Activated T-cell treated with anti-CD3 and anti-CD28 coated beads, Interleukin-2, amount 50 U/mL, for 72 hours (primary cell): Measurements from ENCODE around the gene TCP11L1. TPM values are rescaled to one million over a fixed set of nuclear protein-coding genes. Genes with fewer than 3 reads are reported as not detected.
A peak's percentile ranks its signal among the peaks of the same experiment; 100 is the strongest.

Experiments used
- ATAC-seq, 2 donors: fragments of 150-1000 bp; cut with Tn5 transposase; replicated peaks in 1 of 2; 2 replicates each; pipeline ENCODE4 v1.10.0; 2021; ENCODE audit warnings: moderate library complexity in 2 of 2, mild to moderate bottlenecking in 1 of 2
- DNase-seq, 2 donors: peaks; one replicate each; pipeline ENCODE4 v3.0.0; 2021 to 2022; ENCODE audit warnings: mixed read lengths in 1 of 2
- H3K27ac Mint-ChIP-seq: one replicate; pipeline ENCODE4 v1.8.0; 2022; ENCODE audit warnings: mild to moderate bottlenecking, moderate library complexity, mixed read lengths
- H3K27me3 Mint-ChIP-seq: one replicate; pipeline ENCODE4 v1.8.0; 2022; ENCODE audit warnings: low read depth, mixed read lengths
- H3K36me3 Mint-ChIP-seq, 2 donors: one replicate each; pipeline ENCODE4 v1.8.0; 2022; ENCODE audit warnings: mixed read lengths in 2 of 2, mild to moderate bottlenecking in 1 of 2; ENCODE audit not compliant: insufficient read depth in 2 of 2
- H3K4me1 Mint-ChIP-seq: one replicate; pipeline ENCODE4 v1.8.0; 2022; ENCODE audit warnings: low read depth, mixed read lengths
- H3K4me3 Mint-ChIP-seq, 2 donors: one replicate each; pipeline ENCODE4 v1.8.0; 2022; ENCODE audit warnings: mild to moderate bottlenecking in 2 of 2, mixed read lengths in 2 of 2, moderate library complexity in 2 of 2
- H3K9me3 Mint-ChIP-seq, 2 donors: one replicate each; pipeline ENCODE4 v1.8.0; 2022; ENCODE audit warnings: mixed read lengths in 2 of 2
- total RNA-seq, 2 donors: library from RNA; stranded (reverse); gene quantifications; one replicate each; pipeline ENCODE4 v1.2.3, GENCODE V29; 2022

TCP11L1 gene, protein sequence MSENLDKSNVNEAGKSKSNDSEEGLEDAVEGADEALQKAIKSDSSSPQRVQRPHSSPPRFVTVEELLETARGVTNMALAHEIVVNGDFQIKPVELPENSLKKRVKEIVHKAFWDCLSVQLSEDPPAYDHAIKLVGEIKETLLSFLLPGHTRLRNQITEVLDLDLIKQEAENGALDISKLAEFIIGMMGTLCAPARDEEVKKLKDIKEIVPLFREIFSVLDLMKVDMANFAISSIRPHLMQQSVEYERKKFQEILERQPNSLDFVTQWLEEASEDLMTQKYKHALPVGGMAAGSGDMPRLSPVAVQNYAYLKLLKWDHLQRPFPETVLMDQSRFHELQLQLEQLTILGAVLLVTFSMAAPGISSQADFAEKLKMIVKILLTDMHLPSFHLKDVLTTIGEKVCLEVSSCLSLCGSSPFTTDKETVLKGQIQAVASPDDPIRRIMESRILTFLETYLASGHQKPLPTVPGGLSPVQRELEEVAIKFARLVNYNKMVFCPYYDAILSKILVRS
- 10 to 100 TPM; 12.0 to 15.7 TPM for total RNA-seq

DNA sequence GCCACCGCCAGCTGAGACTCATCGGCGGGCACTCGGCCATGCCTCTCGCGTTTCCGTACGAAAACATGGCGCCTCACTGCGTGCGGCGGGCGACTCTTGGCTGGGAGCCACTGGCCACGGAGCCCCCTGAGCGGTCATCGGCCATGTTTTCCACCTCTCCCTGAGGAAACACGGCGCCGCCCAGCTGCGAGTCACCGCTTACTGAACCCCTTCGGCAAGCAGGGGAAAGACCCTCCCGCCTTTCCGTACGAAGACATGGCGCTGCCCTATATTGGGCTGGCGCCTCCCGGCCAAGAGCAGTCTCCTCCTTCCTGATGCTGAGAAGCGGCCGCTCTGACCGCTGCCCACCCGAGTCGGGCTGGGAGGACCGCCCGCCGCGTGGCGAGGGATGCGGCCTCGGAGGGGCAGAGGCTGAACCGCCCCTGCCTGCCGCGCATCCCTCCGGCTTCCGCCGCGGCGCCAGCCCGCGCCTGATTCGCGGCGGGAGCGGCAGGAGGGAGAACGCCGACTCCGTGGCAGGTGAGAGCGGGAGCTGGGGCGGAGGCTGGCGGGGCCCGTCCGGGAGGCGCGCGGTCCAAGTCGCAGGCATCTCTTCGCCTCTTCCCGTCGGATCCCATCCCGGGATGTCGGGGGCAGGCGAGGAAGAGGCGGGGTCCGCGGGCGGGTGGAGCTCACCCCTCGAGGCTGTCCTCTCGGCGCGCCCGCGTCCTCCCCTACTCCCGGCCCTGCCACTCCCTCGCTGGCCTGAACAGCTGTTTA lies at the start of gene TCP11L1:
Gene TCP11L1 (plus strand): TSS at position 299 of the 759 bp plus-strand sequence. CDS start 4,202 bp downstream, outside the sequence.
- Mint-ChIP-seq H3K9me3 (no peaks in the 10 kb centered on the region), H3K36me3 (peaks cover 0 to 2% of the 10 kb centered on the region in 2 donors), H3K4me3 (peak within 1 kb of the TSS; percentile 86 to 91), H3K4me1 (peaks cover 29% of the 10 kb centered on the region), H3K27me3 (peaks cover 17% of the 10 kb centered on the region), H3K27ac (peak within 1 kb of the TSS; percentile 94)
- DNase-seq = peak; percentile 84 to 86
- ATAC-seq = peak; percentile 80 to 81

DNA sequence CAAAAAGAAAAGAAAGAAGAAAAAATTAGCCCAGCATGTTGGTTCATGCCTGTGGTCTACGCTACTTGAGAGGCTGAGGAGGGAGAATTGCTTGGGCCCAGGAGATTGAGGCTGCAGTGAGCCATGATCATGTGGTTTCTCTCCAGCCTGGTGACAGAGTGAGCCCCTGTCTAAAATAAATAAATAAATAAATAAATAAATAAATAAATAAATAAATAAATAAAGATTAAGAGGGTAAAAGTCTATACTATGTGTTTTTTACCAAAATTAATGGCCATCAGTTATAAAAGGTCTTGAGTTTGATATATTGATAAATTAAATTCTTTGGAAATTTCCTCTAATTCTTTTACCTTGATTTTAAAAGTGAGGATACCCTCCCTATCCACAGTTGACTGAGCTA lies 48.9 kb upstream of the TCP11L1 start:
- no peak overlapping the region for H3K27ac Mint-ChIP-seq
- peaks cover 4 to 6% of the 10 kb centered on the region in 2 donors for H3K36me3 Mint-ChIP-seq
- no peaks in the 10 kb centered on the region for H3K27me3 Mint-ChIP-seq
- ATAC-seq (no peak), DNase-seq (no peak)
- peaks cover 7 to 11% of the 10 kb centered on the region in 2 donors for H3K9me3 Mint-ChIP-seq
- H3K4me3 Mint-ChIP-seq = no peak overlapping the region
- H3K4me1 Mint-ChIP-seq = no peaks in the 10 kb centered on the region

DNA sequence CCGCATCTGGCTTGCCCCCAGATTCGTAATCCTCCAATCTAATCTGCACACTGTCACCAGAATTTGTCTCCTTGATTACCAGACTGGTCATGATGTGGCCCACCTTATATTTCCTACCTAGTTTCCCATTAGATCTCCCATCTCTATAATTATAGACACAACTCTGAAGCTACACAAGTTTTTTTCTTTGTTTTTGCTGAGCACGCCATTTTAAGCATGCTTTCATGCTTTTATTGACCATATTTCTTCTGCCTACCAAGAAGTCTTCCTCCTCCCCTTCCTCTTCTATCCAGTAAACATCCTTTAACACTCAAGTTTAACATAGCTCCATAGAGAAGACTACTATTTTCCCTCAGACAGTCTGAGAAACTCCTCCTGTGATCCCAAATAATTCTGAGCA lies 47.9 kb upstream of the TCP11L1 start:
- DNase-seq = no peak
- ATAC-seq = no peak
- Mint-ChIP-seq H3K4me3 (no peak overlapping the region), H3K27me3 (peaks cover 6% of the 10 kb centered on the region), H3K9me3 (peaks cover 7 to 11% of the 10 kb centered on the region in 2 donors), H3K4me1 (no peaks in the 10 kb centered on the region), H3K27ac (no peak overlapping the region), H3K36me3 (peaks cover 4 to 6% of the 10 kb centered on the region in 2 donors)

DNA sequence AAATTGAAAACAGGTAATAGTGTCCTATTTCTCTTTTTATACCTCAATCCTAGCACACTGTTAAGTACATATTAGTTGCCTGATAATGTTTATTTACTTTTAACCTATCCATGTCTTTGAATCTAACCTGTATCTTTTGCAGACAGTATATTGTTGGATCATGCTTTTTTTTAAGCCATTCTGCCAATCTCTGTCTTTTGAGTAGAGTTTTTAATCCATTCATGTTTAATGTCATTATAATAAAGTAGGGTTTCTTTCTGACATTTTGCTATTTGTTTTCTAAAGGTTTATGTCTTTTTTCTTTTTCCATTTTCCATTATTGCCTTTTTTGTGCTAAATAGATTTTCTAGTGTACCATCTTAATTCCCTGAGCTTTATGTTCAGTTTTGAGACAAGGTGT lies 47.5 kb upstream of the TCP11L1 start:
- Mint-ChIP-seq H3K4me3 (no peak overlapping the region), H3K27ac (no peak overlapping the region), H3K27me3 (peaks cover 11% of the 10 kb centered on the region), H3K4me1 (no peaks in the 10 kb centered on the region), H3K9me3 (peaks cover 7 to 11% of the 10 kb centered on the region in 2 donors), H3K36me3 (peaks cover 4 to 6% of the 10 kb centered on the region in 2 donors)
- no peak for ATAC-seq
- DNase-seq = no peak

DNA sequence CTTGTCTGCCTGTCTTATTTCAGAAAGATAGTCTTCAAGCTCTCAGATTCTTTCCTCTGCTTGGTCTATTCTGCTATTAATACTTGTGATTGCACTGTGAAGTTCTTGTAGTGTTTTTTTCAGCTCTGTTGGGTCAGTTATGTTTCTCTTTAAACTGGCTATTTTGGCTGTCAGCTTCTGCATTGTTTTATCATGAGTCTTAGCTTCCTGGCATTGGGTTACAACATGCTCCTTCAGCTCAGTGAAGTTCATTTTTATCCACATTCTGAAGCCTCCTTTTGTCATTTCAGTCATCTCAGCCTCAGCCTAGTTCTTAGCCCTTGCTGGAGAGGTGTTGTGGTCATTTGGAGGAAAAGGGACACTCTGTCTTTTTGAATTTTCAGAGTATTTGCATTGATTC lies 39.2 kb upstream of the TCP11L1 start:
- Mint-ChIP-seq H3K27me3 (peaks cover 34% of the 10 kb centered on the region), H3K36me3 (peaks cover 3 to 20% of the 10 kb centered on the region in 2 donors), H3K4me3 (no peak overlapping the region), H3K27ac (no peak overlapping the region), H3K4me1 (peaks cover 5% of the 10 kb centered on the region), H3K9me3 (peaks cover 6 to 10% of the 10 kb centered on the region in 2 donors)
- DNase-seq = no peak
- ATAC-seq = no peak

DNA sequence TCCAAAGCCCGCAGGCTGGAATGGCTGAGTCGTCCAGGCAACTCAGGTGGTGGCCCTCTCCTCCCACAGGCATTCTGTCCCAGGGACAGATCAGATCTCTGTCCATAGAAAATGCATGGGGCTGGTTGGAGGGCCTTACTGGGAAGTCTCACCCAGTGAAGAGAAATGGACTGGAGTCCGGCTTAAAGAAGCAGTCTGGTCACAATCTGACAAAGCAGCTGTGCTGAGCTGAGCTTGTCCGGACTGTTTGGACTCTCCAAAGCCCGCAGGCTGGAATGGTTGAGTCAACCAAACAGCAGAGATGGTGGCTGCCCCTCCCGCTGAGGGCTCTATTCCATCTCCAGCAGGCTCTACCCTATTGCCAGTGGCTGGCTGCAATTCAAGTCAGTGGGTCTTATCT lies 38.1 kb upstream of the TCP11L1 start:
- H3K27ac Mint-ChIP-seq = no peak overlapping the region
- H3K9me3 Mint-ChIP-seq = peaks cover 6 to 10% of the 10 kb centered on the region in 2 donors
- H3K4me1 Mint-ChIP-seq = peaks cover 14% of the 10 kb centered on the region
- peaks cover 3 to 20% of the 10 kb centered on the region in 2 donors for H3K36me3 Mint-ChIP-seq
- peaks cover 34% of the 10 kb centered on the region for H3K27me3 Mint-ChIP-seq
- ATAC-seq (no peak), DNase-seq (no peak)
- H3K4me3 Mint-ChIP-seq = no peak overlapping the region

DNA sequence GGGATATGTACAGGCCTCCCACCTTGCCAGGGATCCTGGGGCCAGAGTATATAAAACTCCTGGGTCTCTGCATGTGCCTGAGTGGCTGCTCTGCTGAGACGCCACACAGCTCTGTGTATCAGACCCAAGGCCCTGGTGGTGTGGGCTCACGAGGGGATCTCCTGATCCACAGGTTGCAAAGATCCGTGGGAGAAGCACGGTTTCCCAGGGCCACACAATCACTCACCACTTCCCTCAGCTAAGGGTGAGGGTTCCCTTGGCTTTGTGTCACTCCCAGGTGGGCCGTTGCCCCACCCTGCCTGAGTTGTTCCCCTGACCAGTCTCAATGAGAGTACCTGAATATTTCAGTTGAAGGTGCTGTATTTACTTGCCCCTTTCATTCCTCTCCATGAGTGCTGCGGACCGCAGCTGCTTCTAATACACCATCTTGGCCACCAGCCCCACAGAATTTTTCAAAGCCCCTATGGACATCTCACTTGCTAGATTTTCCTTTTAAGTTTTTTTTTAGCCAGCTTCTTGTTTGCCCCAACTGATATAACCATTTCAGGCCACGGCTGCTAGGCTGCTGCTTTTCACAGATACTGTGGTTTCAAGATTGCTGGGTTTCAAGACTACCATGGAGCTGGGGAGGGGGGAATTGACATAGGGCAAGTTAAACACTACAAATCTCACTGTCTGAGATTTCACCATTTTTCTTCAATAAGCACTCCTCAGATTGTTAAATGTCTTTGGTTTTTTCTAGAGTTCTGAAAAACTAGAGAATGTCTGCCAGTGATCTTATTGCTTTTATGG lies 37.4 kb upstream of the TCP11L1 start:
- Mint-ChIP-seq H3K27me3 (peaks cover 33% of the 10 kb centered on the region), H3K4me1 (peaks cover 14% of the 10 kb centered on the region), H3K4me3 (no peak overlapping the region), H3K27ac (no peak overlapping the region), H3K9me3 (peaks cover 6 to 10% of the 10 kb centered on the region in 2 donors), H3K36me3 (peaks cover 3 to 20% of the 10 kb centered on the region in 2 donors)
- no peak for ATAC-seq
- no peak for DNase-seq

DNA sequence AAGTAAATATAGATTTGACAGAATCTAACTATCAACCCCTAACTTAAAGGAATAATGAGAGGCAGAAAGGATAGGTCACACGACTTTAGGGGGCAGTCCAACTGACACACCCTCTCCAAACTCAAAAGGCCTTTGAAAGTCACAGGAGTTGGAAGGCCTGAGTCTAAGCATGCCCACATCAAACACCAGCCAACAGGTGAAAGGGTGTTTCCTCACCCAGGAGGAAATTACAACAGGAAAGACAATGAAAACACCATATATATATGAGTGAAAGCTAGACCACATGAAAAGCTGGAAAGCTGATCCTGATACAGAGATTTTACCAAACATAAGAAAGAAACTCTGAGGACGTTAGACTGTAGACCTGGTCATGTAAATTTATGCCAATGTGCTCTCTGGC lies 34.2 kb upstream of the TCP11L1 start:
- DNase-seq (peak in 1 of 2 donors; percentile 12), ATAC-seq (peak; percentile 50 to 66)
- no peak overlapping the region for H3K4me3 Mint-ChIP-seq
- H3K9me3 Mint-ChIP-seq = no peaks in the 10 kb centered on the region
- peaks cover 0 to 2% of the 10 kb centered on the region in 2 donors for H3K36me3 Mint-ChIP-seq
- H3K27me3 Mint-ChIP-seq = peaks cover 20% of the 10 kb centered on the region
- H3K4me1 Mint-ChIP-seq = peaks cover 19% of the 10 kb centered on the region
- peak overlapping the region; percentile 2 for H3K27ac Mint-ChIP-seq

DNA sequence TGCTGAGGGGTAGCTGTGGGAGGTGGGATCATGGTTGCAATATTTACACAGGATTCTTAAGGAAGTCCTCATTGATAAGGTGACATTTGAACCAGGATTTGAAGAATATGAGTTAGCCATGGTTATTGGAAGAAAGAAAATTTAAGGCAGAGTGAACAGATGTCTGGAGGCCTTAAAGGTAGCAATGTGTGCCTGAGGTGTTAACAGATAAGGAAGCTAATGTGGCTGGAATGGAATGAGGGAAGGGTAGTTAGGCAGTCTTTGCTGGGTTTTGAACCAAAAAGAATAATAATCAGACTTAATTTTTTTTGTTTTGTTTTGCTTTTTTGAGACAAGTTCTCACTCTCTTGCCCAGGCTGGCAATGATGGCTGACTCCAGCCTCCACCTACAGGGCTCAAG lies 33.4 kb upstream of the TCP11L1 start:
- Mint-ChIP-seq H3K27ac (no peak overlapping the region), H3K27me3 (peaks cover 25% of the 10 kb centered on the region), H3K4me1 (peaks cover 22% of the 10 kb centered on the region), H3K36me3 (no peaks in the 10 kb centered on the region), H3K9me3 (no peaks in the 10 kb centered on the region), H3K4me3 (no peak overlapping the region)
- DNase-seq = no peak
- ATAC-seq = no peak

DNA sequence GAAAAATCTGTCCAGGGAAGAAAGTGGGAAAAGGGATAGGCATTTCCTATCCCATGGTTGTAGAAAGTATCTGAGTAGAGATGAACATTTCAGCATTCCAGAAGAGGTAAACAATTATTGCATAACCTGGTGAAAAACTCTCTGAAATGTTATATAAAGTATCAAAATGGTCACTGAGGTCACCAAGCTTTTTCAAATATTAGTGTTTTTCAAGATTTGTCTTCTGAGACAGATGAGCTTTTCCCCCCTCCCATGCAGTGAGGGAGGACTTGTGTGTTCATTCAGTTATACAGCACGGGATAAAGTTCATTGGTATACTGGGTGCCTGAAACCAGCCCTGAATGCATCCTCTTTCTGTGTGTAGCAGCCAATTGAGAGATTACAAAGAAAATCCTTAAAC lies 25.6 kb upstream of the TCP11L1 start:
- no peak overlapping the region for H3K27ac Mint-ChIP-seq
- no peak overlapping the region for H3K4me3 Mint-ChIP-seq
- no peak for ATAC-seq
- no peak for DNase-seq
- no peaks in the 10 kb centered on the region for H3K9me3 Mint-ChIP-seq
- H3K36me3 Mint-ChIP-seq = peaks cover 2 to 3% of the 10 kb centered on the region in 2 donors
- H3K27me3 Mint-ChIP-seq = peaks cover 50% of the 10 kb centered on the region
- H3K4me1 Mint-ChIP-seq = peaks cover 34% of the 10 kb centered on the region

DNA sequence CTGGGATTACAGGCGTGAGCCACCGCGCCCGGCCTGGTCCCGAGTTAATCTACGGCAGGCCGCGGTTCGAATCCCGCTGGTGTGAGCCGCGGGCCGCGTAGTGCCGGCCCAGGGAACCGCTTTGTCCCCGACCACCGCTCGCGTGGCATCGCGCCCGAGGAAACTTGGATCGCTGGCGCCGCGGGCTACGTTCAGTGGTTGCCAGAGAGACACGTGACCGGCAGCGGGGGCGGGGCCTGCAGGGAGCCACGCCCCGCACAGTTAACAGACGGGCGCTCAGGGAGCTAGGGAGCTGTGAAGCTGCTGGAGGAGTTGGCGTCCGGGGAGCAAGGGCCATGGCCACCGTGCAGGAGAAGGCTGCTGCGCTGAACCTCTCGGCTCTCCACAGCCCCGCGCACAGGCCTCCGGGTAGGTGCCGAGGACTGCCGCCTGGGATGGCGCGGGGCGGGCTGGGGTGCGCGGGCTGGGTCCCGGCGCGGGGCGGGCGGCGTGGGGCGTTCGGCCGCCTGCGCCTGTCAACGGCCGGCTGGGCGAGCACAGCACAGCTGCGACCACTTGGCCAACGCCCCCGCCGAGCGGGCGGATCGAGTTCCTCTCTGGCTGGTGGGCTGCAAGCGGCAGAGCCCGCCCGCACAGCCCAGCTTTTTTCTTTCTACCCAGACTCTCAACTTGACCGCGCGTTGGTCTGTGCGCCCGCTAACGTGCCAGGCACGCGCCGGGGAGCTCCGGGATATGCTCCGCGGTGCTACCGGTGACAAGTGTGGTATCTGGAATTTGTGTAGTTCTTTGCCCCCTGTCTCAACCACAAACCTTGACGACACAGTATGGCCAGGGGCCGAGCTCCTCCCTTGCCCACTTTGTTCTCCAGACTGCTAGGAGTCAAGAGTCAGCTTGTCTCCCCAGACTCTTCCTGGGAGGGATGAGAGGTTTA lies 23.5 kb upstream of the TCP11L1 start, which contains the start of gene DEPDC7:
Gene DEPDC7 (plus strand): TSS at position 258 of the 931 bp plus-strand sequence. CDS start 78 bp downstream, at position 336.
- DNase-seq (peak; percentile 82 to 87), ATAC-seq (peak; percentile 77 to 79)
- H3K36me3 Mint-ChIP-seq = peaks cover 2 to 3% of the 10 kb centered on the region in 2 donors
- peaks cover 29% of the 10 kb centered on the region for H3K4me1 Mint-ChIP-seq
- peaks cover 54% of the 10 kb centered on the region for H3K27me3 Mint-ChIP-seq
- no peaks in the 10 kb centered on the region for H3K9me3 Mint-ChIP-seq
- peak within 1 kb of the TSS; percentile 87 to 89 for H3K4me3 Mint-ChIP-seq
- no peak within 1 kb of the TSS for H3K27ac Mint-ChIP-seq

DNA sequence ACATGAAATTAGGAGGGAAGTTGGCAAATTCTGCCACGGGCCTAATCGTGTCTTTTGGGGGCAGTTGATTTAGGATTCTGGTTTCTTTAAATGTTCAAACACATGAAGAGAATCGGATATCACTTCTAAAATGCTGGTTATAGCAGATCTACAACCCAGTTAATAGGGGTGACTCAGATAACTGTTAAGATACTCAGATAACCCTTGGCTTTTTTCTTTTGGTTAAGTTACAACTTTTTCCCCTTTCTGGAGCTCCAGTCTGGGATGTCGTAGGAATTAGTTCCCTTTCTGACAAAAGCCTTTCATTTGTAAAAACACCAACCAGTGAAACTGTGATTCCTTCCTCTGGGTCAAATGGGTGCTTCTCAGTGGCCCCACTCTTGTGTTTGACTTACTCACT lies 22.7 kb upstream of the TCP11L1 start:
- peak overlapping the region; percentile 75 to 77 for H3K4me3 Mint-ChIP-seq
- peaks cover 2 to 3% of the 10 kb centered on the region in 2 donors for H3K36me3 Mint-ChIP-seq
- ATAC-seq (no peak), DNase-seq (no peak)
- H3K4me1 Mint-ChIP-seq = peaks cover 26% of the 10 kb centered on the region
- H3K27me3 Mint-ChIP-seq = peaks cover 54% of the 10 kb centered on the region
- no peaks in the 10 kb centered on the region for H3K9me3 Mint-ChIP-seq
- no peak overlapping the region for H3K27ac Mint-ChIP-seq
